Psoas muscle (tissue), 8 donors: ENCODE measurements around the gene MYG1. TPM values are rescaled to one million over a fixed set of nuclear protein-coding genes. Genes with fewer than 3 reads are reported as not detected.

Source experiments
- ATAC-seq, 4 donors: fragments of 200-7000 bp; cut with Tn5 transposase; one replicate each; pipeline ENCODE4 v1.9.1; 2020; ENCODE audit warnings: moderate library complexity in 3 of 4, mild to moderate bottlenecking in 2 of 4
- DNase-seq, 2 donors: peaks; one replicate each; pipeline ENCODE4 v3.0.0-alpha.2; 2020
- H3K27ac ChIP-seq: fragments of 200-600 bp; one replicate; pipeline ENCODE4 v1.8.0; 2022
- H3K27me3 ChIP-seq, 3 donors: fragments of 200-600 bp in 1 of 3; one replicate each; pipeline versions ENCODE4 v1.6.1 to v1.8.0; 2013 to 2022; ENCODE audit warnings: low read length in 2 of 3, mild to moderate bottlenecking in 2 of 3, moderate library complexity in 1 of 3; ENCODE audit not compliant: insufficient read depth in 3 of 3
- H3K36me3 ChIP-seq, 2 donors: fragments of 200-600 bp in 1 of 2; one replicate each; pipeline versions ENCODE4 v1.6.1 to v1.8.0; 2013 to 2022; ENCODE audit warnings: low read depth in 1 of 2, mild to moderate bottlenecking in 1 of 2, moderate library complexity in 1 of 2; ENCODE audit not compliant: insufficient read depth in 1 of 2
- H3K4me1 ChIP-seq: fragments of 200-600 bp; one replicate; pipeline ENCODE4 v1.8.0; 2022
- H3K4me3 ChIP-seq: fragments of 200-600 bp; one replicate; pipeline ENCODE4 v1.8.0; 2022; ENCODE audit warnings: mild to moderate bottlenecking
- H3K9me3 ChIP-seq: fragments of 200-600 bp; one replicate; pipeline ENCODE4 v1.8.0; 2022
- WGBS, 3 donors: extraction: QIAGEN DNeasy Blood & Tissue Kit; methylation state at CpG; one replicate each; pipeline versions ENCODE4 v1.1.6 to v1.1.7; 2013; 5-methylcytosine and 5-hydroxymethylcytosine counted together
- intact Hi-C, 2 donors: fragments of 100-400 bp; cut with DNase I; formaldehyde crosslinking; loops; one replicate each; pipeline versions ENCODE4 v1.11.0 to v1.14.2; 2022
- polyA plus RNA-seq, 3 donors: library from polyadenylated mRNA; stranded (reverse); fragments of 200-250 nt; gene quantifications; one replicate each; pipeline ENCODE4 v1.2.3, GENCODE V29; 2013
- total RNA-seq, 4 donors: library from RNA; stranded (reverse); fragmentation: NEBNext Ultra II Directional in 2 of 4; extraction: Animal tissue kit (Norgen Biotek cat#: 25700) in 2 of 4; gene quantifications; one replicate each; pipeline versions ENCODE4 v1.2.1 to v1.2.4, GENCODE V29; 2021 to 2023
- TF ChIP-seq, protein P1 (sequence below): fragments of 200-600 bp; IDR thresholded peaks from one replicate; pipeline ENCODE4 v1.8.0; 2022; ENCODE audit warnings: antibody characterized with exemption
- donor health status: healthy with polysubstance abuse.
- donor health status: DM: no; HTN: no; CAD: no; lungs with moderate emphysema.
- donor health status: Bipolar disorder and iron deficiency.
- donor health status: healthy.
- donor health status: DM: yes; HTN: yes; CAD: no.
- donor health status: DM: no; HTN: no; CAD: no.
- donor health status: DM: no; HTN: no; CAD: no.
- donor health status: DM: yes; HTN: yes; CAD: no.

Gene MYG1
- total and polyA plus RNA-seq, 7 donors: 34.6 to 68.9 (median 44.7) TPM

DNA sequence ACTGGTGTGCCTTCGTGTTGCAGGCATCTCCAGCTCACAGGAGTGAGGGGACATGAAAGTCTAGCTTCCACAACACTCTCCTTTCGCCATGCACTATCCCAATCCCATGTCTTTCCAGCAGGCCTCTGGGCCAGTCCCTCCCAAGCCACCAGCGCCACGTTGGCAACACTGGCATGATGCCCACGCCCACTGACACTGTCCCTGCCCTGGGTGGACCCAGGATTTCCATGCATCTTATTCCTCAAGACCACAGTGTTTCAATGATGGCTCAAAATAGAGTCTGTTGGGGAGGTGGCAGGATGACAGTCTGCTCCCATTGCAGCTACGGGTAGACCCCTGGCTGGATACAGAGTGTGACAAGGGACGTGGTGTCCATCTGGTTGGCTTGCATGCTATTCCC, 34.4 kb downstream of the MYG1 start:
- Histone ChIP-seq H3K4me1 (no peaks in the 10 kb centered on the region), H3K9me3 (no peaks in the 10 kb centered on the region), H3K4me3 (no peak overlapping the region), H3K27me3 (peaks cover 0 to 22% (median 7%) of the 10 kb centered on the region in 3 donors), H3K27ac (no peak overlapping the region), H3K36me3 (no peaks in the 10 kb centered on the region)
- intact Hi-C loops: no loop called here
- WGBS, 3 donors: 53 to 63% (median 60%) methylated on average over 7 of the region's 7 CpGs
- peak in 1 of 2 donors; percentile 2 for DNase-seq
- TF ChIP-seq, protein P1, sequence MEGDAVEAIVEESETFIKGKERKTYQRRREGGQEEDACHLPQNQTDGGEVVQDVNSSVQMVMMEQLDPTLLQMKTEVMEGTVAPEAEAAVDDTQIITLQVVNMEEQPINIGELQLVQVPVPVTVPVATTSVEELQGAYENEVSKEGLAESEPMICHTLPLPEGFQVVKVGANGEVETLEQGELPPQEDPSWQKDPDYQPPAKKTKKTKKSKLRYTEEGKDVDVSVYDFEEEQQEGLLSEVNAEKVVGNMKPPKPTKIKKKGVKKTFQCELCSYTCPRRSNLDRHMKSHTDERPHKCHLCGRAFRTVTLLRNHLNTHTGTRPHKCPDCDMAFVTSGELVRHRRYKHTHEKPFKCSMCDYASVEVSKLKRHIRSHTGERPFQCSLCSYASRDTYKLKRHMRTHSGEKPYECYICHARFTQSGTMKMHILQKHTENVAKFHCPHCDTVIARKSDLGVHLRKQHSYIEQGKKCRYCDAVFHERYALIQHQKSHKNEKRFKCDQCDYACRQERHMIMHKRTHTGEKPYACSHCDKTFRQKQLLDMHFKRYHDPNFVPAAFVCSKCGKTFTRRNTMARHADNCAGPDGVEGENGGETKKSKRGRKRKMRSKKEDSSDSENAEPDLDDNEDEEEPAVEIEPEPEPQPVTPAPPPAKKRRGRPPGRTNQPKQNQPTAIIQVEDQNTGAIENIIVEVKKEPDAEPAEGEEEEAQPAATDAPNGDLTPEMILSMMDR: no peak
- ATAC-seq: no peak

DNA sequence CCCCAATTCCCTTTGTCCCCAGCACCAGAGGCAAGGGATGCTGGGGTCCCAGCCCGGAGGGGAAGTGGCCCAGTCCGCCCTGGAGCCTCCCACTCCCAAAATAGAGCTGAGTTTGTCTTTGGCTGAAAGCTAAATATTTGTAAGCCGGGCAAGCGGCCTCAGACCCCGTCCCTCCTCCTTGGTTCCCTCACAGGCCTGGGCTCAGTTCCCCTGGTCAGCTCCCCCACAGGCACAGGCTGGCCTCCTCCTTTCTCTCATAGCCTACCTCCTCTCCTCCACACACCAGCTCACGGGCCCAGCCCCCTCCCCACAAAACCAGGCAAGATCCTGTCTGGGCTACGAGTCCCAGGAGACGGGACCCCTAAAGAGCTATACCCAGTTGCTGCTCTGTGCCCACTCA, 35.3 kb downstream of the MYG1 start:
- ATAC-seq (no peak), DNase-seq (no peak)
- Histone ChIP-seq H3K9me3 (no peaks in the 10 kb centered on the region), H3K27ac (no peak overlapping the region), H3K36me3 (no peaks in the 10 kb centered on the region), H3K4me1 (no peaks in the 10 kb centered on the region), H3K4me3 (no peak overlapping the region), H3K27me3 (peaks cover 0 to 22% (median 7%) of the 10 kb centered on the region in 3 donors)
- WGBS, 3 donors: 81 to 86% (median 85%) methylated on average over 8 of the region's 8 CpGs
- intact Hi-C loops: no loop called here
- TF ChIP-seq, protein P1: no peak

DNA sequence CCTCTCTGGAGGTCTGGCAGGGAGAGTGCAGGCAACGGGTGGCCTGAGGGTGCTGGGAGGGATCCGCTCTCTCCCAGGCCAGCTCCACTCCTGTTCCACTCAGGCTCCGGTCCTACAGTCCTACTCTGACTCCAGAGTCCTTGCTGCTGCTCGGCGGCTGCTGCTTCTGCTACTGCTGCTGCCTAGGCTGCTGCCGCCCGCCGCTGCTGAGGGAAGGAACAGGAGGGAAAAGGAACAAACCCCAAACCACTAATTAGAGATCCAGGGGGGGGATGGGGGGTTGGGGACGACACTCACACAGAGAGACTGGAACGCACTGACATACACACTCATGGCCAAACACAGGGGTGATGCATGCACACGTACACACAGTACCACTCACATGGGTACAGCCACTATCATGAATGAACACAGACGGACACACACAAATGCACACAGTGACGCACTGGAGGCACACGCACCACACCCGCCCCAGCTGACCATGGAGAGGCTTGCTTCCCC, 36.7 kb downstream of the MYG1 start, which contains the start of gene SP7:
Gene SP7, minus strand, starts transcription at position 174 of the 501 bp plus-strand sequence. CDS start 708 bp downstream, outside the sequence.
- Histone ChIP-seq H3K4me3 (no peak within 1 kb of the TSS), H3K4me1 (no peaks in the 10 kb centered on the region), H3K27ac (no peak within 1 kb of the TSS), H3K27me3 (peaks cover 0 to 22% (median 7%) of the 10 kb centered on the region in 3 donors), H3K36me3 (no peaks in the 10 kb centered on the region), H3K9me3 (no peaks in the 10 kb centered on the region)
- ATAC-seq (no peak), DNase-seq (peak in 1 of 2 donors; percentile 38)
- TF ChIP-seq, protein P1: no peak
- 40 to 56% (median 44%) methylated on average over 13 to 15 of the region's 15 CpGs for WGBS, 3 donors
- intact Hi-C loops: no loop called here

DNA sequence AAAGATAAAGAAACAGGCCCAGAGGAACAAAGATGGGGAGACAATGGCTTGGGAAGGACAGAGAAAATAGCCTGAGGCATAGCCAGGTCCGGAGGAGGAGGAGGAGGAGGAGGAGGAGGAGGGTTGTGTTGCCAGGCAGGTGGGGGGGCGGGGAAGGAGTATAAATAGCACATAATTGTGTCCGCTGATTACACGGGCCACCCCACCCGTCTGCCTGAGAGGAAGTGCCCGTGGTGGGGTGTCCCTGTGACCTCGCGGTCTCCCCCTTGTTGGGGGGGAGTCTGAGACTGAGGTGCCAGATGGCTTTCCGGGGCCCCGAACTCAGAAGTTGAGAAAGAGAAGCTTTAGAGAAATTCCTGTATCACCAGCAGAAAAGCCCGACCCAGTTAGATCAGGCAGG, 38.5 kb downstream of the MYG1 start:
- Histone ChIP-seq H3K27ac (no peak overlapping the region), H3K4me1 (no peaks in the 10 kb centered on the region), H3K4me3 (no peak overlapping the region), H3K36me3 (no peaks in the 10 kb centered on the region), H3K27me3 (peaks cover 0 to 22% (median 6%) of the 10 kb centered on the region in 3 donors), H3K9me3 (no peaks in the 10 kb centered on the region)
- DNase-seq (peak in 1 of 2 donors; percentile 42), ATAC-seq (no peak)
- TF ChIP-seq, protein P1: no peak
- intact Hi-C loops: no loop called here
- 25 to 29% (median 27%) methylated on average over 11 of the region's 11 CpGs for WGBS, 3 donors

DNA sequence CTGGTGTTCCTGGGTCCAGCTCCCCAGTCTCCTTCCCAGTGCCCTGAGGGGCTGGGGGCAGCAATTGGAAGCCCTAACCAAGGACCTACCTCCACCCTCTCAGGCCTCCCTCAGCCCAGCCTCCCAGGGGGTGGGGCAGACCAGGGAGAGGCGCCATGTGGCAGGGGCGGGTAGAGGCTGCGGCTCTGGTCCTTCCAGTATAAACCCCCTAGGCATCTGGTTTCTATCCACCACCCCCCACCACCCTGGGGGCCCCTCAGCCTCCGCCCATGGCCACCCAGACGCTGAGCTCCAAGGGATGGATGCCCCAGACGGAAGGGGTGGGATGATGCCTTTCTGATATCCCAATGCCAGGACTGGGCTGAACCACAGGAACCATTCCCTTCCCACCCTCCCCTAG, 39.4 kb downstream of the MYG1 start:
- Histone ChIP-seq H3K9me3 (no peaks in the 10 kb centered on the region), H3K4me3 (no peak overlapping the region), H3K27ac (no peak overlapping the region), H3K36me3 (no peaks in the 10 kb centered on the region), H3K27me3 (peaks cover 0 to 22% (median 6%) of the 10 kb centered on the region in 3 donors), H3K4me1 (no peaks in the 10 kb centered on the region)
- intact Hi-C loops: no loop called here
- TF ChIP-seq, protein P1: no peak
- ATAC-seq: no peak
- WGBS, 3 donors: 47 to 51% (median 47%) methylated on average over 6 of the region's 6 CpGs
- DNase-seq: peak in 1 of 2 donors; percentile 43
